GM18499 (cell line): ENCODE results near the gene ATP6V0E1.
"Not testable (repeated sequence)": the region's sequence is repeated elsewhere in the genome, so short reads cannot be mapped to it uniquely, and the experiment has no call there.

Experiments used
- ATAC-seq: cut with Tn5 transposase; IDR thresholded peaks from one replicate; pipeline ENCODE4 v1.9.1; 2021; ENCODE audit warnings: moderate number of reproducible peaks; ENCODE audit not compliant: insufficient read depth, unreplicated experiment

Gene ATP6V0E1

DNA sequence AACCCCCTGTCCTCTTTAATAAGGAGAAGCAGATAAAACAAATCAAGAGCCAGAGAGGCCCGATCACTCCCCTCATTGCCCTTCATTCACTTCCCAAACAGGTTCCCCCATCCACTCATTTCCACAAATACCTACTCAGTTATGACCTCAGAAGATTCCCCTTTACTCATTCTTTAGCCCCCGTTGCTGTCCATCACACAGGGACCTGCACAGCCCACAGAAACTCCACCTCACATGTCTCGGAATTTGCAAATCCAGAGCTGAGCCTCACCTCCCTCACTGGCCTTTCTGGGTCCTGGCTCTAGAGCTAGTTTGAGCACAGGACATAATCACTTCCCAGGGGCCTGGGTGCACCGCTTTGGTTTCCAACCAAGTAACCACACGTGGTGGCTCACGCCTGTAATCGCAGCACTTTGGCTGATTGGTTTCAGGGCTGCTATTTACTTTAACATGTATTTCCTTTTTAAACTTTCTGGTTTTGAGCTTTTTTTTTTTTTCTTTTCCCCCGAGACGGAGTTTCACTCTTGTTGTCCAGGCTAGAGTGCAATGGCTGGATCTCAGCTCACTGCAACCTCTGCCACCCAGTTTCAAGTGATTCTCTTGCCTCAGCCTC, 17.8 kb downstream of the ATP6V0E1 start:
- no peak for ATAC-seq

DNA sequence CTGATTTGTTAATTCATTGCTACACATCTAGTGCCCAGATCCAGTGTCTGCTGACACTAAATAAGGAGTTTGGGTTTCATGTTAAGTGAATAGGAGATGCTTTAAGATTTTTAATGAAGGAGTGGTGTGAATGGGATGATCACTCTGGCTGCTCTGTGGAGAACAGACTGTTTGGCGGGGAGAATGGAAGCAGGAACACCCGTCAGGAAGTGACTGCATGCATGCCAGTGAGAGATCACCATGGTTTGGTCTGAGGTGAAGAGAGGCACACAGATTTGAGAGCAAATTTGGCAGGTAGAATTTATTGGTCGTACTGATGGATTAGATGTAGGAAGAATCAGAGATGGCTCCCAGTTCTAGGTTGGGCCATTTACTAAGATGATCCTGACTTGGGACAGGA, 19.8 kb downstream of the ATP6V0E1 start:
- no peak for ATAC-seq

GRCh38 chr5:173004013-173004412, 20.4 kb downstream of the ATP6V0E1 start:
- no peak for ATAC-seq

- ATAC-seq = no peak
These were observed 20.9 kb downstream of the ATP6V0E1 start for GRCh38 chr5:173004447-173004846.

DNA sequence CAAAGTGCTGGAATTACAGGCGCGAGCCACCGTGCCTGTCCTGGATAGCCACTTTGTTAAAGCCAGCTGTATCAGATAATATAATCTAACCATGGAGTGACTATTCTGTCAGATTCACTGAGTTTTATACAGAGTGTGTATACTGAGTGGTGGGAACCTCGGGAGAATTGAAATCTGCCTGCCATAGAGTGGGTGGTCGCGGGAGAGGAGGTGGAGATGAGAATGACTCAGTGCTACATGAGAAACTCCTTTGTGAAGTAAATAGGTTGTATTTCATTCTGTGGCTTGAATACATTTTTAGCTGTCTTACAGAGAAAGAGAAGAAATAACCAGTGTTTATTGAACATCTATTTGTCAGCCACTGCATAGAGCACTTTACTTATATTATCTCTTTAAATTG, 26.4 kb downstream of the ATP6V0E1 start:
- no peak for ATAC-seq

GRCh38 chr5:173010547-173011464, 27.2 kb downstream of the ATP6V0E1 start:
- ATAC-seq = no peak

GRCh38 chr5:173011566-173011965, 28.0 kb downstream of the ATP6V0E1 start:
- ATAC-seq = no peak

DNA sequence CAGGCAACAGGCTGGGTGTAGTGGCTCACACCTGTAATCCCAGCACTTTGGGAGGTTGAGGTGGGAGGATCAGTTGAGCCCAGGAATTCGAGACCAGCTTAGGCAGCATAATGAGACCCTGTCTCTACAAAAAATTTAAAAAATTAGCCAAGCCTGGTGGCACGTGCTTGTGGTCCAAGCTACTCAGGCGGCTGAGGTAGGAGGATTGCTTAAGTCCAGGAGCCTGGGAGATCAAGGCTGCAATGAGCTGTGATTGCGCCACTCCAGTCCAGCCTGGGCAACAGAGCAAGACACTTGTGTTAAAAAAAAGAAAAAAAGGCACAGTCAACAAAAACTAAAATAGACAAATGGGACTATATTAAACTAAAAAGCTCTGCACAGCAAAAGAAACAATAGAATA, 29.3 kb downstream of the ATP6V0E1 start:
- no peak for ATAC-seq

DNA sequence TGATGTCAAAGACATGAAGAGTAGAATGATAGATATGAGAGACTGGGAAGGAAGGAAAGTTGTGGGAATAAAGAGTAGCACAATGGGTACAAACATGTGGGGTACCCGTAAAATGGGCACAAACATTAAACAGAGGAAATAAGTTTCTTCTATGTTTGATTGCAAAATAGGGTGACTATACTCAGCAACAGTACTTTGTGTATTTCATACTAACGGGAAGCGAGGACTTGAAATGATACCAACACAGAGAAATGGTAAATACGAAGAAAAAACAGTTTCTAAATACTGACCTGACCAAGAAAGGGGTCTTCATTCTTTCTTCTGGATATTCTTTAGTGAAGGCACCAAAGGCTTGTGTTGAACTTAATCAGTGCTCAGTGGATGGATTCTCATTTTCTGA, 31.1 kb downstream of the ATP6V0E1 start:
- no peak for ATAC-seq

- no peak for ATAC-seq
These were observed 31.6 kb downstream of the ATP6V0E1 start for GRCh38 chr5:173015192-173015591.

- ATAC-seq = no peak
These were observed 32.3 kb downstream of the ATP6V0E1 start for GRCh38 chr5:173015598-173016455.

- ATAC-seq = no peak
These were observed 33.1 kb downstream of the ATP6V0E1 start for GRCh38 chr5:173016598-173017046.

DNA sequence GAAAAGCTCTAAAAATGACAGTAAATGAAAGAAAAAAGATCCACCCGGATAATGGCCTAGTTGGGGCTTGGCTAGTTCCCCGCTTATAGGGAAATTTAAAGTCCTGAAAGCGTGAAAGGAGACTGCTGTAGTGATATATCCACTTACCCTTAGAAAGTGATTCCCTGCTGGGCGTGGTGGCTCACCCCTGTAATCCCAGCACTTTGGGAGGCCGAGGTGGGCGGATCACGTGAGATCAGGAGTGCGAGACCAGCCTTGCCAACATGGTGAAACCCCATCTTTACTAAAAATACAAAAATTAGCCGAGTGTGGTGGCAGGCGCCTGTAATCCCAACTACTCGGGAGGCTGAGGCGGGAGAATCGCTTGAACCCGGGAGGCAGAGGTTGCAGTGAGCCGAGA, 33.5 kb downstream of the ATP6V0E1 start:
- ATAC-seq = not testable (repeated sequence)

GRCh38 chr5:173018358-173018757, 34.8 kb downstream of the ATP6V0E1 start:
- no peak for ATAC-seq

- no peak for ATAC-seq
These were observed 36.6 kb downstream of the ATP6V0E1 start for GRCh38 chr5:173020154-173020581.

DNA sequence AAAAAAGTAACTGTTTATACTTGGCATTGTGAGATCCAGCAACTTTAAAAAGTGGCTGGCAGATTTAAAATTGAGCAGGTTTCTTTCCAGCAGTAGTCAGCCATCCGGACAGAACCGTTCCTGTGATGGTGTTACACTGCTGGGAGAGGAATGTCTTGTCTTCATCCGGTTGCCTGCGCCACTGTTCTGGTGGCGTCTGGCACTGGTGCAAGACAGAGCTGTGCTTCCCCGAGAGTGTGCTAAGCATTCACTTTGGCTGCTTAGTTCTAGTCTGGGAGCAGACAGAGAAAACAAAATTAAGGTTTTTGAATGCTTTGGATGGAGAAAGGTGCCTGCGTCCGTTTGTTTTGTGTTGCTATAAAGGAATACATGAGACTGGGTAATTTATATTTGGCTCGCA, 37.1 kb downstream of the ATP6V0E1 start:
- no peak for ATAC-seq

DNA sequence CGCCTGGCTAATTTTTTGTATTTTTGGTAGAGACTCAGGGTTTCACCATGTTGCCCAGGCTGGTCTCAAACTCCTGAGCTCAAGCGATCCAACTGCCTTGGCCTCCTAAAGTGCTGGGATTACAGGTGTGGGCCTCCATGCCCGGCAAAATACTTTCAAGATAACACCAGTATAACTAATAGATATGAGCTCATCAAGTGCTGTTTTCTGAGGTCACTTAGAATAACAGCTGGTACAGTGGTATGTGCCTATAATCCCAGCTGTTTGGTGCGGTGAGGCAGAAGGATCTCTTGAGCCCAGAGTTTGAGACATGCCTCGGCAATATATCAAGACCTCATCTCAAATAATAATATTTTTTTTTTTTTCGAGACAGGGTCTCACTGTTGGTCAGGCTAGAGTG, 42.1 kb downstream of the ATP6V0E1 start:
- no peak for ATAC-seq

DNA sequence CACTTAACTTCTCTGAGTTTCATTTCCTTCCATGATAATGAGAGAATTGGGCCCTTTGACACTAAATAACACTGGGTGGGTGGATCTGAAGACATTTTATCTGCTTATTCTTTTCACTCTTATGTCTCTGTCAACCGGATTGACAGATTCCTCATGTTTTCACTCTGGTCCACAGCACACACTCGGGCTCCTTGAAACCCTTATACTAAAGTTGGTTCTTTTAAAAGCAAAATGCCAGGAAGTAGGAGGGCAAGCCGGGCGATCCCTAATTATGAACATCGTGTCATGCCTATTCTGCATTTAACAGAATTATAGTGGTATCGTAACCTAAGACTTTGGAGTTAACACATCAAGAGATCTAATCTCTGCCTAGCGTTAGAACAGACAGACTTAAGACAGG, 44.3 kb downstream of the ATP6V0E1 start:
- no peak for ATAC-seq

GRCh38 chr5:173028811-173029327, 45.3 kb downstream of the ATP6V0E1 start:
- ATAC-seq = no peak

- ATAC-seq = no peak
These were observed 45.9 kb downstream of the ATP6V0E1 start for GRCh38 chr5:173029499-173029921.
